ENCODE measurements around the gene SYTL3.

Gene SYTL3

GRCh38 chr6:158703111-158703836, 53.4 kb downstream of the SYTL3 start:
- no peak for DNase-seq

DNA sequence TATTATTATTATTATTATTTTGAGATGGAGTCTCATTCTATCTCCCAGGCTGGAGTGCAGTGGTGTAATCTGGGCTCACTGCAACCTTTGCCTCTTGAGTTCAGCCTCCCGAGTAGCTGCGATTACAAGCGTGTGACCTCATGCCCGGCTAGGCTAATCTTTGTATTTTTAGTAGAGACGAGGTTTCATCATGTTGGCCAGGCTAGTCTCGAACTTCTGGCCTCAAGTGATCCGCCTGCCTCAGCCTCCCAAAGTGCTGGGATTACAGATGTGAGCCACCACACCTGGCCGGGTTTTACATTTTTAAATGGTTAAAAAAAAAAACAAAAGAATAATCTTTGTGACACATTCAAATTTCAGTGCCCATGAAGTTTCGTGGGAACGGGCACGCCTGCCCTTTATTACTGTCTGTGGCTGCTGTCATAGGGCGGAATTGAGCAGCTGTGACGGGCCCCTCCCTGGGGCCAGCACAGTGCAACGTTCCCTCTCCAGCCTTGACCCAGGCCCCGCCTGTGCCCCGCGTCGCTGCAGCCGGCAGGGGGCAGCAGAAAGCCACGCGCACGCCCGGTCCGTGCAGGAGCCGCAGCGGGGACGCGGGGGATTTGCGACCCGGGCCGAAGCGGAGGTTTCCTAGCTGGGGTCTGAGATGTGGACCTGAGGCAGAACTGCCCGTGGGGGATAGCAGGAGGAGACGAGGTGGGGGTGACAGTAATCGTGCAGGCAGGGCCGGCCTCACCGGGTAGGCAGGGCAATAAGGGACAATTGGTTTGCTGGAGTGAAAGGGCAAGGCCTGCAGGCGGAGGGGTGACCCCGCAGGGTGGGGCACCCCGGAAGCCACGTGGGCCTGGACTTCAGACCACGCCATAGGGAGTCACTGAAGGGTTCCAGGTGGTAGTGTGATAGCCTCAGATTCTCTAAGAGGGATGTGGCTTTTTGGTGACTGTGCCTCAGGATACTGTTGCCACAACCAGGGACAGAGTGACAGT, 54.3 kb downstream of the SYTL3 start:
- peak; percentile 90 for DNase-seq

GRCh38 chr6:158705386-158706126, 55.7 kb downstream of the SYTL3 start:
- DNase-seq, result no peak

DNA sequence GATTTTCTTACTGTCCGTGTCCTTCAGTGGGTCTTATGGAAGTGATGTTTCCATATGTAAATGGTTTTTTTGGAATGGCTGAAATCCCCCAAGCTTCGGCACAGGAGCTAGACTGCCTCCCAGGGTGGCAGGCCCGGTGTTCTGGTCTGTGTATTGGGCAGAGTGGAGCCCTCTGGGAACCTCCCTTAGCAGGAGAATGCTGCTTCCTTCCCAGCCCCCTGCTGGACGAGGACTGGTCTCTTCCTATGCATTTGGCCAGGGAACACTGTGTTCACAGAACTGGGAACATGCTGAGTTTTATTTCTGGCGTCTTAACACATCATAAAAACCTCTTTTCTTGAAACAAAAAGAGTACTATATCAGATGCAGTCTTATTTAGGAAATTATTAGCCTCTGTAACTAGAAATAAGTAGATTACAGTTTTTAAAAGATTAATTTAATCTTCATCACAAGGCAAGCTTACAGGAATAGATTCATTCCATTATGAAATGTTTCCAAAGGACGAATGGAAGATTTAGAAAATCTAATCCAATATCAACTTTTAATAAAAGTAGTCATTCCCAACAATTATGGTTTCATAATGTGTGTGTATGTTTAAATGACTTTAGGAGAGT, 56.6 kb downstream of the SYTL3 start:
- DNase-seq, result peak; percentile 54

DNA sequence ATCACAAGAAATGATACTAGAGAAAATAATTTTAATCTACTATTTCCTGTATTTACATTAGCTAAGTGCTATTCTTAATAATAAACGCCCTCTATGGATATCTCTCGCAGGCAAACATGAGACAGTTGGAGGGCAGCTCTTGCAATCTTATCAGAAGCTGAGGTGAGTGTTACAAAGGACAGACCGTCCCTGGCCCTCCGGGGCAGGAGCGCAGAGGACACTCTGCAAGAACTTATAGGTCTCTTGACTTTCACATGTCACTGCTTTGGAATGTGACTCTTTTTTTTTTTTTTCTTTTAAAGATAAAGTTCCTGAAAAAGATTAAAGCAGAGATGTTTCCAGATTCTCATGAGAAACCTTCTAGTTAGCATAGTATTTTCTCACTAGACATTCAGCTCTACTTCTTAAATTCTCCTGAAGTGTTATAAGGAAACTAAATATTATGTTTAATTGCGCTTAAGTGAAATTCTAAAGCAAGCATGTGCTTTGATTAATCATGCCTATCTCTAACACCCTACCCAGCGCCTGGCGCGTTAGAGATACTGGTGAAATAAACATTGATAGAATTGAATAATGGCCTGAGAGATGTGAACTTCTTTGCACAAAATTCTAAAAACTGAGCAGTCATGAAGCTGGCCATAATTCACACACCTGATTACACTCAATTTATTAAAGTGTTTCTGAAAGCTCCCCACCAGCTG, 57.4 kb downstream of the SYTL3 start:
- DNase-seq, result peak; percentile 72

DNA sequence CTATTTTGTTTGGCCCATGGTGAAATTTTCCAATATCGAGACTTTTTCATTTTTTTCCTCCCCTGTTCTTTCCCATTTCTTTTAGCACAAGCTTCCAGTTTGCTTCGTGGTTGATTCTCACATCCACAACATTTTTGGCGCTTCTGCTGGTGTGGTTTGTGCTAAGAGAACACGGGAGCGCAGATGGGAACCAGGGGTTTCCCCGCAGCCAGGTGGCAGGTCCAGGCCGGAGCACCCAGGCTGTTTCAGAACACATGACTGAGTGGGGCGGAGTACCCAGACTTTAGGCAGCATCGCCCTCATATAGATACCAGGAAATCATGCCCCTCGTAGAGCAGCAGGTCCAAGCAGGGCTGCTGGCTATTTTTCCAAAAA, 58.0 kb downstream of the SYTL3 start:
- DNase-seq, result no peak

DNA sequence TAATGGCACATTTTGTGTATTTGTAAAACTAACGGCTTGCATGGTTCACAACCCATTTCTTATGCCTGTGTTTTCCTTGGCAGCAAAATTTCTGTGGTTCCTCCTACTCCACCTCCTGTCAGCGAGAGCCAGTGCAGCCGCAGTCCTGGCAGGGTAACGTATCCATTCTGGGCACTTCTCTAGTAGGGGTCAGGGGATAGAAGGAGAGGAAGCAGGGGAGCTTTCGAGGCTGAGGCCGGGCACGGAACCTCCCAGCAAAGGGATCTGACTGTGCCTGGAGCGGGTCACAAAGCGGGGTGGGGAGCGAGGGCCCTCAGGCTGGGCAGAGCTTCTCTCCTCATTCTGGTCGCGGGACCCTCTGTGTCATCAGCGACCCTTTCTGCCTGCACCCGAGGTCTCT, 58.4 kb downstream of the SYTL3 start:
- DNase-seq, result no peak

DNA sequence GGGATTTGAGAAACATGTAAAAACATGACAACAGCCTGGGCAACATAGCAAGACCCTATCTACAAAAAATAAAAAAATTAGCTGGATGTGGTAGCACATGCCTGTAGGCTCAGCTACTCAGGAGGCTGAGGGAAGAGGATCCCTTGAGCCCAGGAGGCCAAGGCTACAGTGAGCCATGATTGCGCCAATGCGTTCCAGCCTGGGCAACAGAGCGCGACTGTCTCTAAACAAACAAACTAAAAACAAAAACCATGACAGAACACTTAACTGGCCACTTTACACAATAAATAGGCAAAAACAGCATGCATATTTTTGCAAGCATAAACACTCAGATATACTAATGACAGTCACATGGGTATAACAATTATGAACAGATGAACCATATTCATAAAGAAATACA, 60.0 kb downstream of the SYTL3 start:
- no peak for DNase-seq

GRCh38 chr6:158711264-158711663, 61.4 kb downstream of the SYTL3 start:
- no peak for DNase-seq

DNA sequence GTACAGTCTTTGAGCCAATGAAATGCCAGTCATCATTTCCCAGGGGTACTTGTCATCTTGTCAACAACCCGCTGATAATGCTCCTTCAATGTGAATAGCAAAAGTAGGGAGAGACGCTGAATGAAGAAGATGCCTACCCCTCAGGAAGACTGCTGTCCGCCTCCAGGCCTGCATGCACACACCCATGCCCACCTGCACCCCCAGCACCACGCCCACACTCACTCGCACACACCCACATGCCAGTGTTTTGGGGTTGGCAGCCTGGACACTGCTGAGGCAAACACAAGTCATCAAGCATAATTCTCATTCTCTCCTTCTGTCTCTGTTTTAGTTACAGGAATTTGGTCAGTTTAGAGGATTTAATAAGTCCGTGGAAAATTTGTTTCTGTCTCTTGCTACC, 63.6 kb downstream of the SYTL3 start:
- DNase-seq, result no peak

DNA sequence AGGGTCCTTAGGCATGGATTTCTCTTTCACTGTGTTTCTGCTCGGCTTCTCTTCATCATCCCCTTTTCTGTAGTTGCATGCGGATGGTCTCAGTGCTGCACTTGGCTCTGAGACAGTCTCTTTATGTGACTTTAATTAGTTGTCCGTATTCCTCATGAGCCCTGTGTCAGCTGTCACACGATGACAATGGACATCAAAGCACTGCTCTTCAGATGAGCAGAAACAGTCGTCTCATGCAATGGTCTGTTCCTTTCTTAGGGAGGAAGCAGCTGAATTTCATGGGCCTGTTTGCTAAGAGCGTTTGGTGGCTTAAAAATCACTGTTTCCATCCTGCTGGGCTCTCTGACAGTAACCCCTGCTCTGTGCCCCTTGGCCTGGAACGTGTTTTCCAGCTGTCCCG, 64.9 kb downstream of the SYTL3 start:
- no peak for DNase-seq

DNA sequence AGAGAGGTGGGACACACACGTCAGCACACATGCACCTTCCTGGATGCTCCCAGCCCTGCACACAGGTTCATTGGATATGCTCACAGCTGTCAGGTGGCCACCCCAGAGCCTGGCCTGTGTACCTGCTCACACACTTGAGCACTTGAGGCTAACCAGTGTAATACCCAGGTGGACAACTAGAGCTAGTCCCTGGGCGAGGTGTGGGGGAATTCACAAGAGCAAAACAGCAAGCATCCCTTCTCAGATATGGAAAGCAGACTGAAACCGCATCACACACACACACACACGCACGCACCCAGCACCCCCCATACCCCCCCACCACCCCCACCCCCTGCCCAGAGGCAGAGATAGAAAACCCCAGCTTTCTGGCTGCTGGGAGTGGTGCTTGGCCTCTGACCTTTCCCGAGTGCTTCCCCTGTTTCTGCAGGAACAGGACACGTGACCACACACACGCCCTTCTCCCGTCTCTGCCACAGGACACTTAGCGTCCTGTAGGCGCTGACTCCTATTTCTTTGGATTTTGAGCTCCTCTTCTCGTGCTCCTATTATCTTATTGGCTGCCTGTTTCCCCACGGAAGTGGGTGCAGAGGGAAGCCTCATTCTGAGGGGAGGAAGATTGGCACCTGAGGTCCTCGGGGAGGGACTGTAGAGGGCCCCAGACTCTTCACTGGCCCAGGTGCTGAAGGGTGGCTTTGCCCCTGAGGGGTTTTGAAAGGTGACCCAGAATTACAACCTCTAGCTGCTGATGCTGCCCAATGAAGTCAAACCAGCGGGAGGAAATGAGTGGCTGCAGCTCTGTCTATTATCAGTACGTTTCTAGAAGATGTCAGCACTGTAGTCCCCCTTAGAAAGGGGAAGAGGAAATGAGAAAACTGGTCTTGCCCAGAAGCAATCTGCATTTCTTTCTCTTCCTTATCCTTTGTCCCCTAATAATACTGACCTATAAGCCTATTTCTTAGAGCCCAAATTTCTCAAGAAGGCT, 65.8 kb downstream of the SYTL3 start:
- DNase-seq, result peak; percentile 61

- DNase-seq, result no peak
Measured at GRCh38 chr6:158717341-158718330, 67.8 kb downstream of the SYTL3 start.

DNA sequence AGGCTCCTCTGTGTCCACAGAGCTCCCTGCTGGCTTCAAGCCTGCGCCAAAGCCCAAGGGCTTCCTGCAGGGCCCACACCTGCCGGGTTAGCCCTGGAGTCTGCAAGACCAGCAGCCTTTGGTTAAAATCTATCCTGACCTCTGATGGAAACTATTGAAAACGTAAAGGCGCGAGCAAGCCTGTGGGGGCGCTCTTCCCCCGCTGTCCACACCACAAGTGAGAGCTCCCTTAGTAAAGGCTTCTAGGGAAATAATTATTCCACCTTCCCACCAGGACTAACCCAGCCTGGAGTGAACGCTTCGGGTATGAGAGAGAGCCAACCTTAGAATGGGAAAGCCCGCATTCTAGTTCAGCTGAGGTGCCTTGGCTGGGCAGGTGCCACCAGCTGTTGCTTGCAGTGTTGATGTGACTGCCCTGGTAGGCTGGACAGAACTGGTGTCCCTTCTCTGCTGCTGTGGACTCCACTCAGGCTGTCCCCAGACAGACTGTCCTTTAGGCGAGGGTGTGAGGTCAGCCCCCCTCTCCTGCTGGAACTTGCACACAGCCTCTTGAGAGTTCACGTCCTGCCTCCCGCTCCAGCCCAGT, 68.7 kb downstream of the SYTL3 start:
- no peak for DNase-seq

DNA sequence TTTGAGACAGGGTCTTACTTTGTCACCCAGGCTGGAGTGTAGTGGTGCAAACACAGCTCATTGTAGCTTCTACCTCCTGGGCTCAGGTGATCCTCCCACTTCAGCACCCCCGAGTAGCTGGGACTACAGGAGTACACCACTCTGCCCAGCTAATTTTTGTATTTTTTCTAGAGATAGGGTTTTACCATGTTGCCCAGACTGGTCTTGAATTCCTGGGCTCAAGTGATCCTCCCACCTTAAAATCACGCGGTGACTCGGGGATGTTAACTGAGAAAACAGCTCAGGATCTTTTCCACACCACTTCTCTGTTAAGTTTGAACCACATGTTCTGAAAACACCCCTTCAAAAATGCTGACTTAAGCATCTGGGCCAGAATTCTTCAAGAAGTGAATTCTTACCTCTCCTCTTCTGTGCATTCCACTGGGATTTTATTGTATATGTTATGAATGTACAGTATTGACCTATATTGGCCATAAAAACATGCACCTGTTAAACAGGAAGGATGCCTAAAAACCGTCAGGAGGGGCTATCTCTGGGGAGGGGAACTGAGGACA, 72.4 kb downstream of the SYTL3 start:
- DNase-seq, result no peak

GRCh38 chr6:158725704-158726103, 75.8 kb downstream of the SYTL3 start:
- no peak for DNase-seq

DNA sequence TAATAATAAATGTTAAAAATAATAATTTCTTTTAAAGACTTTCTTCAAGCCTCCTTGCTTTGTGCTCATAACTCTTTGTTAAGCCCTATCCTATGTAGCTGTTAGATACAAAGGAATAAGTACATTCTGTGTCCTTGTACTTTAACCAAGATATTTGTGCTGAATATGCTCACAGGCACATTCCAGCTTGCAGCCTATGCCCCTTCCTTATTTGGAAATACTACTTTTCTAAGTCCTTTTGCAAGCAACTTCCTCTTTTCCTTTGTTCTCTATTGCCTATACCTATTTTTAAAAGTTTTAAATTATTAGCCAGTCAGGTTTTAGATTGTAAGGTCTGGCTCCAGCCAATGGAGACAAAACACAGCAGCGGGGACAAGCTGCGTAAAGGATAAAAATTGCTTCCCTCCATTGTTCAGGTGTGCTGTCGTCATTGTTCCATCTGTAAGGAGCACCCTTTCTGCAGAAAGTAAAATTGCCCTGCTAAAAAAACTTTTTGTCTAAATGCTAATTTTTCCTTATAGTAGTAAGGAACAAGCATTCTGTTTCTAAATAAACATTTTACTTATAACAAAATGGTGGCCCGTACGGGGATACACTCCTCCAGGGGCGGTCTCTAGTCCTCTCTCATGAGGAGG, 80.2 kb downstream of the SYTL3 start:
- DNase-seq, result peak; percentile 32

DNA sequence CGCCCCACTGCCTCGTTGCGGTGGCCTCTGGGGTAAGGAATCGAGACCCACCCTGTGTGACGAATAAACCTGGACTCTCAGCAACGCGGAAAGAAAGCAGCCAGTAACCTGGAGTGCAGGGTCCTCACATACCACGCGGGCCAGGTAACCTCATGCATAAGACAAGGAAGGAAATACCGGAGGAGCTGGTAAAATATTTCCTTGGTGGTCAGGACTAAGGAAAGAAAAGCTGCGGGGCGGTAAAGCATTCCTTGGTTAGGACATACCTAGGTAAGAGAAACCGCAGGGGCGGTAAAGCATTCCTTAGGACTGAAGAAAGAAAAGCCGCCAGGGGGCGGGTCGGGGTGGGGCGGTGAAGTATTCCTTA, 80.7 kb downstream of the SYTL3 start:
- no peak for DNase-seq

DNA sequence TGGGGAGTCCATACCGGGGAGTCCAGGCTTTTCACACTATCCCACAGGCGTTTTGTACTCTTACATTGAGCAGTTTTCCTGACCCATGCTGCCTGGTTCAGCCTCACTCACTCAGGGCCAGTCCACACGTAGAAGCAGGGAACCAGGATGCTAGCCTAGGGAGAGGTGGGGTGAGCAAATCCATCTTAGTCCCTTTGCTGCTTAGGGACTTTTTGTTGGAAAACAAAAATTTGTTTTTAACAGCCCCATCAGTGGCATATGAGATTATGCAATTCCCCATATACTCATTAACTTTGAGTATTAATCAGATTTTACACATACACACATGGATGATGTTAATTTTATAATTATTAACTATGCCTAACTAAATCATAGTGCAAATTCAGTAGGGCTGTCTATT, 85.2 kb downstream of the SYTL3 start:
- DNase-seq, result no peak
